HL-60 (cell line): ENCODE results near the gene OSBPL5.
A peak's percentile ranks its signal among the peaks of the same experiment; 100 is the strongest.
"Not testable (repeated sequence)": the region's sequence is repeated elsewhere in the genome, so short reads cannot be mapped to it uniquely, and the experiment has no call there.

Experiments
- DNase-seq, 2 experiments: peaks; one replicate each; pipeline ENCODE4 v3.0.0-alpha.2; 2010 to 2020; ENCODE audit warnings: low read depth in 1 of 2, low spot score in 1 of 2
- H3K27ac ChIP-seq: fragments of 250-450 bp; sonication (Bioruptor Pico); replicated peaks from 2 replicates; pipeline ENCODE4 v1.5.1; 2020; ENCODE audit warnings: mild to moderate bottlenecking, moderate library complexity
- H3K27me3 ChIP-seq: fragments of 250-450 bp; sonication (Bioruptor Pico); 2 replicates; pipeline ENCODE4 v1.5.1; 2021; ENCODE audit warnings: mild to moderate bottlenecking, moderate library complexity; ENCODE audit not compliant: insufficient read depth, poor library complexity, severe bottlenecking
- H3K4me3 ChIP-seq: replicated peaks from 2 replicates; pipeline ENCODE4 v1.5.1; 2011; ENCODE audit warnings: mild to moderate bottlenecking, control low read depth, low read length; ENCODE audit not compliant: insufficient read depth
- CTCF ChIP-seq: IDR thresholded peaks from one replicate; pipeline ENCODE4 v1.5.1; 2011; ENCODE audit warnings: low read length, control low read depth, inconsistent platforms; ENCODE audit not compliant: insufficient read depth
- GABPA ChIP-seq: IDR thresholded peaks from 2 replicates; pipeline ENCODE4 v1.6.1; 2012; ENCODE audit warnings: low read depth
- POLR2AphosphoS5 ChIP-seq: IDR thresholded peaks from 2 replicates; pipeline ENCODE4 v1.6.1; 2012; ENCODE audit warnings: low read depth
- REST ChIP-seq: IDR thresholded peaks from 2 replicates; pipeline ENCODE4 v1.6.1; 2012; ENCODE audit warnings: low read depth; ENCODE audit not compliant: insufficient replicate concordance
- SPI1 ChIP-seq: IDR thresholded peaks from 2 replicates; pipeline ENCODE4 v1.6.1; 2012; ENCODE audit warnings: low read depth, mild to moderate bottlenecking, borderline replicate concordance

Gene OSBPL5

GRCh38 chr11:3120071-3120792 lies 44.9 kb downstream of the OSBPL5 start:
- no peak overlapping the region for H3K27ac ChIP-seq
- H3K27me3 ChIP-seq = no peaks in the 10 kb centered on the region
- H3K4me3 ChIP-seq = no peak overlapping the region
- TF ChIP-seq REST = no peak
- 0 out of 2 replicates have a peak, but pooled peaks have one; percentile 20 for TF ChIP-seq POLR2AphosphoS5
- TF ChIP-seq GABPA = no peak
- TF ChIP-seq SPI1 = no peak
- TF ChIP-seq CTCF = no peak
- DNase-seq = no peak

GRCh38 chr11:3119141-3119821 lies 45.8 kb downstream of the OSBPL5 start:
- no peak for DNase-seq
- Histone ChIP-seq H3K27me3 (no peaks in the 10 kb centered on the region), H3K27ac (no peak overlapping the region), H3K4me3 (no peak overlapping the region)
- TF ChIP-seq SPI1 (no peak), POLR2AphosphoS5 (peak; percentile 27; the same call in 1 of the 2 replicates)

- H3K27me3 ChIP-seq = no peaks in the 10 kb centered on the region
- TF ChIP-seq POLR2AphosphoS5 = no peak
- TF ChIP-seq GABPA = no peak
- TF ChIP-seq SPI1 = no peak
- no peak for TF ChIP-seq CTCF
- TF ChIP-seq REST = no peak
- no peak overlapping the region for H3K27ac ChIP-seq
- no peak for DNase-seq
- no peak overlapping the region for H3K4me3 ChIP-seq
Observed at GRCh38 chr11:3115321-3115720, 49.8 kb downstream of the OSBPL5 start.

- H3K27me3 ChIP-seq, H3K27ac ChIP-seq, DNase-seq, H3K4me3 ChIP-seq: not testable (repeated sequence)
Observed at GRCh38 chr11:3113661-3114060, 51.4 kb downstream of the OSBPL5 start.
